Measurements from ENCODE around the gene CYB5RL. TPM values are rescaled to one million over a fixed set of nuclear protein-coding genes. Genes with fewer than 3 reads are reported as not detected.

Gene CYB5RL
- total and polyA plus RNA-seq, 2 of the 13 experiments (the other 11 are each of a cell fraction or from before 2014, with no cell fraction given): 3.7 to 5.0 TPM

DNA sequence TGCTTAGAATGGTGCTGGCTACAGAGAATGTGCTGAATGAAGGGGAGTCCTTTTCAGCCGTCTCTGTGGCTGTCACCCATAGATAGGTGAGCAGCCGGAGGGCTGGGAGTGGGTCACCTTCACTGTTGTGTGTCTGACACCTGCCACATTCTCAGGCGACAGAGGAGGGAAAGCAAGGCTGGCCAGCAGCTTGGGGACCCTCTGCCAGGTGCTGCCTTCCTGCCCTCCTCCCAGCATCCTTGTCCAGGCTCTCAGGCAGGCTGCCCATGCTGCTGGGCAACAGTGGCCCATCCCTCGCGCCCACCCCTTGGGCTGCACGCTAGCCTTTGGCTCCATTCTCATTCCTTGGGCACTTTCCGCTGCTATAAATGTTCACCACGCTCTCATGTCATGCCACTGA, 22.1 kb downstream of the CYB5RL start:
- H3K9me3 ChIP-seq (ENCODE audit: low read length): no peaks in the 10 kb centered on the region
- intact Hi-C loops (cut with micrococcal nuclease; ENCODE audit: unreplicated experiment) (no loop called here), in situ Hi-C loops (cut with HindIII; ENCODE audit: extremely low pct_ligation_motif_present, low pct_unique_long_range_greater_than_20kb) (no loop called here)
- WGBS (ENCODE audit: low lambda C conversion rate): 92% methylated on average over 7 of the region's 8 CpGs
- H3K4me3 ChIP-seq (replicated peaks in 1 of 3; ENCODE audit: insufficient read depth in 1 of 3, low read depth in 2 of 3, low read length in 3 of 3): no peak overlapping the region
- ATAC-seq (no peak), FAIRE-seq (no peak), DNase-seq (ENCODE audit: low spot score) (no peak)
- H3K4me2 ChIP-seq (ENCODE audit: low read depth, low read length): no peak overlapping the region
- ChIA-PET CTCF (ENCODE audit: low intra/inter-chr PET ratio, low total read pairs) (no interaction called here), POLR2A (no interaction called here)
- no TSS peak for BruUV-seq (replicated peaks)
- H3K79me2 ChIP-seq (ENCODE audit: insufficient read depth, low read length): no peaks in the 10 kb centered on the region
- H3K27me3 ChIP-seq (ENCODE audit: control insufficient read depth in 1 of 2, insufficient read depth in 2 of 2, low read length in 2 of 2): no peaks in the 10 kb centered on the region; a peak in 1 of 5 replicates
- H3K9ac ChIP-seq (ENCODE audit: insufficient read depth, low read depth, low read length): no peak overlapping the region
- no peaks in the 10 kb centered on the region for H4K20me1 ChIP-seq (ENCODE audit: insufficient read depth, low read length)
- H3K36me3 ChIP-seq (replicated peaks in 1 of 2; ENCODE audit: control insufficient read depth in 1 of 2, insufficient read depth in 2 of 2, low read length in 2 of 2): no peaks in the 10 kb centered on the region; a peak in 1 of 5 replicates
- no peak overlapping the region for H3K27ac ChIP-seq (ENCODE audit: extremely low read length, insufficient read depth, low read length)
- no peak overlapping the region for H2AFZ ChIP-seq (ENCODE audit: low read length)
- TF ChIP-seq RBAK (CRISPR knock-in tag; IDR thresholded peaks at IDR 0.05) (no peak), ZKSCAN1 (IDR thresholded peaks at IDR 0.05; ENCODE audit: low read length) (no peak), ATRX (CRISPR knock-in tag; IDR thresholded peaks at IDR 0.05; ENCODE audit: borderline replicate concordance) (no peak), MEIS2 (CRISPR knock-in tag; IDR thresholded peaks at IDR 0.05) (no peak), TAF15 (IDR thresholded peaks at IDR 0.05; ENCODE audit: low read depth, low read length, poor library complexity, severe bottlenecking) (no peak)
- TF ChIP-seq, protein P1, sequence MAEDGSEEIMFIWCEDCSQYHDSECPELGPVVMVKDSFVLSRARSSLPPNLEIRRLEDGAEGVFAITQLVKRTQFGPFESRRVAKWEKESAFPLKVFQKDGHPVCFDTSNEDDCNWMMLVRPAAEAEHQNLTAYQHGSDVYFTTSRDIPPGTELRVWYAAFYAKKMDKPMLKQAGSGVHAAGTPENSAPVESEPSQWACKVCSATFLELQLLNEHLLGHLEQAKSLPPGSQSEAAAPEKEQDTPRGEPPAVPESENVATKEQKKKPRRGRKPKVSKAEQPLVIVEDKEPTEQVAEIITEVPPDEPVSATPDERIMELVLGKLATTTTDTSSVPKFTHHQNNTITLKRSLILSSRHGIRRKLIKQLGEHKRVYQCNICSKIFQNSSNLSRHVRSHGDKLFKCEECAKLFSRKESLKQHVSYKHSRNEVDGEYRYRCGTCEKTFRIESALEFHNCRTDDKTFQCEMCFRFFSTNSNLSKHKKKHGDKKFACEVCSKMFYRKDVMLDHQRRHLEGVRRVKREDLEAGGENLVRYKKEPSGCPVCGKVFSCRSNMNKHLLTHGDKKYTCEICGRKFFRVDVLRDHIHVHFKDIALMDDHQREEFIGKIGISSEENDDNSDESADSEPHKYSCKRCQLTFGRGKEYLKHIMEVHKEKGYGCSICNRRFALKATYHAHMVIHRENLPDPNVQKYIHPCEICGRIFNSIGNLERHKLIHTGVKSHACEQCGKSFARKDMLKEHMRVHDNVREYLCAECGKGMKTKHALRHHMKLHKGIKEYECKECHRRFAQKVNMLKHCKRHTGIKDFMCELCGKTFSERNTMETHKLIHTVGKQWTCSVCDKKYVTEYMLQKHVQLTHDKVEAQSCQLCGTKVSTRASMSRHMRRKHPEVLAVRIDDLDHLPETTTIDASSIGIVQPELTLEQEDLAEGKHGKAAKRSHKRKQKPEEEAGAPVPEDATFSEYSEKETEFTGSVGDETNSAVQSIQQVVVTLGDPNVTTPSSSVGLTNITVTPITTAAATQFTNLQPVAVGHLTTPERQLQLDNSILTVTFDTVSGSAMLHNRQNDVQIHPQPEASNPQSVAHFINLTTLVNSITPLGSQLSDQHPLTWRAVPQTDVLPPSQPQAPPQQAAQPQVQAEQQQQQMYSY (CRISPR knock-in tag; IDR thresholded peaks at IDR 0.05): no peak
- TF ChIP-seq, protein P2, sequence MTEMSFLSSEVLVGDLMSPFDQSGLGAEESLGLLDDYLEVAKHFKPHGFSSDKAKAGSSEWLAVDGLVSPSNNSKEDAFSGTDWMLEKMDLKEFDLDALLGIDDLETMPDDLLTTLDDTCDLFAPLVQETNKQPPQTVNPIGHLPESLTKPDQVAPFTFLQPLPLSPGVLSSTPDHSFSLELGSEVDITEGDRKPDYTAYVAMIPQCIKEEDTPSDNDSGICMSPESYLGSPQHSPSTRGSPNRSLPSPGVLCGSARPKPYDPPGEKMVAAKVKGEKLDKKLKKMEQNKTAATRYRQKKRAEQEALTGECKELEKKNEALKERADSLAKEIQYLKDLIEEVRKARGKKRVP (CRISPR knock-in tag; IDR thresholded peaks at IDR 0.05): no peak
- TF ChIP-seq, protein P3, sequence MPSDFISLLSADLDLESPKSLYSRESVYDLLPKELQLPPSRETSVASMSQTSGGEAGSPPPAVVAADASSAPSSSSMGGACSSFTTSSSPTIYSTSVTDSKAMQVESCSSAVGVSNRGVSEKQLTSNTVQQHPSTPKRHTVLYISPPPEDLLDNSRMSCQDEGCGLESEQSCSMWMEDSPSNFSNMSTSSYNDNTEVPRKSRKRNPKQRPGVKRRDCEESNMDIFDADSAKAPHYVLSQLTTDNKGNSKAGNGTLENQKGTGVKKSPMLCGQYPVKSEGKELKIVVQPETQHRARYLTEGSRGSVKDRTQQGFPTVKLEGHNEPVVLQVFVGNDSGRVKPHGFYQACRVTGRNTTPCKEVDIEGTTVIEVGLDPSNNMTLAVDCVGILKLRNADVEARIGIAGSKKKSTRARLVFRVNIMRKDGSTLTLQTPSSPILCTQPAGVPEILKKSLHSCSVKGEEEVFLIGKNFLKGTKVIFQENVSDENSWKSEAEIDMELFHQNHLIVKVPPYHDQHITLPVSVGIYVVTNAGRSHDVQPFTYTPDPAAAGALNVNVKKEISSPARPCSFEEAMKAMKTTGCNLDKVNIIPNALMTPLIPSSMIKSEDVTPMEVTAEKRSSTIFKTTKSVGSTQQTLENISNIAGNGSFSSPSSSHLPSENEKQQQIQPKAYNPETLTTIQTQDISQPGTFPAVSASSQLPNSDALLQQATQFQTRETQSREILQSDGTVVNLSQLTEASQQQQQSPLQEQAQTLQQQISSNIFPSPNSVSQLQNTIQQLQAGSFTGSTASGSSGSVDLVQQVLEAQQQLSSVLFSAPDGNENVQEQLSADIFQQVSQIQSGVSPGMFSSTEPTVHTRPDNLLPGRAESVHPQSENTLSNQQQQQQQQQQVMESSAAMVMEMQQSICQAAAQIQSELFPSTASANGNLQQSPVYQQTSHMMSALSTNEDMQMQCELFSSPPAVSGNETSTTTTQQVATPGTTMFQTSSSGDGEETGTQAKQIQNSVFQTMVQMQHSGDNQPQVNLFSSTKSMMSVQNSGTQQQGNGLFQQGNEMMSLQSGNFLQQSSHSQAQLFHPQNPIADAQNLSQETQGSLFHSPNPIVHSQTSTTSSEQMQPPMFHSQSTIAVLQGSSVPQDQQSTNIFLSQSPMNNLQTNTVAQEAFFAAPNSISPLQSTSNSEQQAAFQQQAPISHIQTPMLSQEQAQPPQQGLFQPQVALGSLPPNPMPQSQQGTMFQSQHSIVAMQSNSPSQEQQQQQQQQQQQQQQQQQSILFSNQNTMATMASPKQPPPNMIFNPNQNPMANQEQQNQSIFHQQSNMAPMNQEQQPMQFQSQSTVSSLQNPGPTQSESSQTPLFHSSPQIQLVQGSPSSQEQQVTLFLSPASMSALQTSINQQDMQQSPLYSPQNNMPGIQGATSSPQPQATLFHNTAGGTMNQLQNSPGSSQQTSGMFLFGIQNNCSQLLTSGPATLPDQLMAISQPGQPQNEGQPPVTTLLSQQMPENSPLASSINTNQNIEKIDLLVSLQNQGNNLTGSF (CRISPR knock-in tag; IDR thresholded peaks at IDR 0.05): no peak
- H3K4me1 ChIP-seq (ENCODE audit: insufficient read depth, low read length): no peaks in the 10 kb centered on the region
